ENCODE data around the gene STARD10. TPM values are rescaled to one million over a fixed set of nuclear protein-coding genes. Genes with fewer than 3 reads are reported as not detected.

Gene STARD10
- total RNA-seq, 2 donors from 2014 or later: 32.2 to 33.3 TPM

GRCh38 chr11:72774499-72774898 is 19.3 kb downstream of the STARD10 start:
- Histone ChIP-seq H3K9ac (ENCODE audit: extremely low read depth, low read length, poor library complexity, severe bottlenecking) (no peak overlapping the region), H3K27ac (ENCODE audit: low read depth, low read length) (peak overlapping the region; percentile 24), H3K9me3 (ENCODE audit: control insufficient read depth, low read length) (no peaks in the 10 kb centered on the region), H3K4me3 (ENCODE audit: low read length) (no peak overlapping the region), H3K27me3 (ENCODE audit: control insufficient read depth, insufficient read depth, low read length, poor library complexity, severe bottlenecking) (no peaks in the 10 kb centered on the region), H3K36me3 (ENCODE audit: control insufficient read depth, insufficient read depth, low read length) (no peaks in the 10 kb centered on the region), H3K4me1 (ENCODE audit: control insufficient read depth, insufficient read depth, low read length) (no peaks in the 10 kb centered on the region)
- peaks cover 11% of the 10 kb centered on the region for H3K36me3 Mint-ChIP-seq (ENCODE audit: low read depth)
- 89 to 95% methylated on average over 2 to 6 of the region's 6 CpGs for WGBS, 2 experiments (ENCODE audit: insufficient coverage in 1 of 2, insufficient read length in 1 of 2)
- H3K27me3 Mint-ChIP-seq (ENCODE audit: insufficient read depth): no peaks in the 10 kb centered on the region
- no peak for DNase-seq
- no peak overlapping the region for H3K4me3 Mint-ChIP-seq
- no peak for TF ChIP-seq CTCF (conservative IDR thresholded peaks at IDR 0.05)
- no peaks in the 10 kb centered on the region for H3K9me3 Mint-ChIP-seq
- peaks cover 4% of the 10 kb centered on the region for H3K4me1 Mint-ChIP-seq
- H3K27ac Mint-ChIP-seq: no peak overlapping the region

GRCh38 chr11:72773696-72774095 is 20.2 kb downstream of the STARD10 start:
- Histone ChIP-seq H3K4me1 (ENCODE audit: control insufficient read depth, insufficient read depth, low read length) (no peaks in the 10 kb centered on the region), H3K9ac (ENCODE audit: extremely low read depth, low read length, poor library complexity, severe bottlenecking) (no peak overlapping the region), H3K4me3 (ENCODE audit: low read length) (no peak overlapping the region), H3K27ac (ENCODE audit: low read depth, low read length) (no peak overlapping the region), H3K27me3 (ENCODE audit: control insufficient read depth, insufficient read depth, low read length, poor library complexity, severe bottlenecking) (no peaks in the 10 kb centered on the region), H3K36me3 (ENCODE audit: control insufficient read depth, insufficient read depth, low read length) (no peaks in the 10 kb centered on the region), H3K9me3 (ENCODE audit: control insufficient read depth, low read length) (no peaks in the 10 kb centered on the region)
- 89 to 95% methylated on average over 4 to 6 of the region's 6 CpGs for WGBS, 2 experiments (ENCODE audit: insufficient coverage in 1 of 2, insufficient read length in 1 of 2)
- no peak for DNase-seq
- H3K4me3 Mint-ChIP-seq: no peak overlapping the region
- no peaks in the 10 kb centered on the region for H3K4me1 Mint-ChIP-seq
- no peak overlapping the region for H3K27ac Mint-ChIP-seq
- peaks cover 11% of the 10 kb centered on the region for H3K36me3 Mint-ChIP-seq (ENCODE audit: low read depth)
- TF ChIP-seq CTCF (conservative IDR thresholded peaks at IDR 0.05): no peak
- no peaks in the 10 kb centered on the region for H3K9me3 Mint-ChIP-seq
- no peaks in the 10 kb centered on the region for H3K27me3 Mint-ChIP-seq (ENCODE audit: insufficient read depth)

GRCh38 chr11:72773291-72773690 is 20.6 kb downstream of the STARD10 start:
- H3K4me1 ChIP-seq (ENCODE audit: control insufficient read depth, insufficient read depth, low read length): no peaks in the 10 kb centered on the region
- Mint-ChIP-seq H3K4me3 (no peak overlapping the region), H3K9me3 (no peaks in the 10 kb centered on the region), H3K27ac (no peak overlapping the region), H3K4me1 (peaks cover 2% of the 10 kb centered on the region), H3K27me3 (ENCODE audit: insufficient read depth) (no peaks in the 10 kb centered on the region), H3K36me3 (ENCODE audit: low read depth) (peaks cover 11% of the 10 kb centered on the region)
- WGBS, 2 experiments (ENCODE audit: insufficient coverage in 1 of 2, insufficient read length in 1 of 2): 75 to 100% methylated on average over 1 to 5 of the region's 5 CpGs
- H3K9ac ChIP-seq (ENCODE audit: extremely low read depth, low read length, poor library complexity, severe bottlenecking): no peak overlapping the region
- H3K36me3 ChIP-seq (ENCODE audit: control insufficient read depth, insufficient read depth, low read length): no peaks in the 10 kb centered on the region
- no peak for DNase-seq
- H3K27me3 ChIP-seq (ENCODE audit: control insufficient read depth, insufficient read depth, low read length, poor library complexity, severe bottlenecking): no peaks in the 10 kb centered on the region
- TF ChIP-seq CTCF (conservative IDR thresholded peaks at IDR 0.05): no peak
- no peaks in the 10 kb centered on the region for H3K9me3 ChIP-seq (ENCODE audit: control insufficient read depth, low read length)
- peak overlapping the region; percentile 1 for H3K27ac ChIP-seq (ENCODE audit: low read depth, low read length)
- H3K4me3 ChIP-seq (ENCODE audit: low read length): no peak overlapping the region

Data from endodermal cell (in vitro differentiated cells).